Upper lobe of right lung (tissue), 1 donor: ENCODE results near the gene EXOC4. TPM values are rescaled to one million over a fixed set of nuclear protein-coding genes. Genes with fewer than 3 reads are reported as not detected.

Source experiments
- ATAC-seq: fragments of 200-7000 bp; cut with Tn5 transposase; one replicate; pipeline ENCODE4 v1.9.1; 2020; ENCODE audit warnings: mild to moderate bottlenecking, moderate library complexity
- DNase-seq: peaks from one replicate; pipeline ENCODE4 v3.0.0-alpha.2; 2020
- H3K27ac ChIP-seq: fragments of 200-600 bp; one replicate; pipeline ENCODE4 v1.8.0; 2022
- H3K27me3 ChIP-seq: fragments of 200-600 bp; one replicate; pipeline ENCODE4 v1.8.0; 2022; ENCODE audit warnings: mild to moderate bottlenecking
- H3K36me3 ChIP-seq: fragments of 200-600 bp; one replicate; pipeline ENCODE4 v1.8.0; 2022
- H3K4me1 ChIP-seq: fragments of 200-600 bp; one replicate; pipeline ENCODE4 v1.8.0; 2022
- H3K4me3 ChIP-seq: fragments of 200-600 bp; one replicate; pipeline ENCODE4 v1.8.0; 2022; ENCODE audit warnings: mild to moderate bottlenecking
- H3K9me3 ChIP-seq: fragments of 200-600 bp; one replicate; pipeline ENCODE4 v1.8.0; 2022
- intact Hi-C: fragments of 100-400 bp; cut with DNase I; formaldehyde crosslinking; loops from one replicate; pipeline ENCODE4 v1.11.0; 2022
- total RNA-seq: library from RNA; stranded (reverse); fragmentation: NEBNext Ultra II Directional; extraction: Animal tissue kit (Norgen Biotek cat#: 25700); gene quantifications from one replicate; pipeline ENCODE4 v1.2.1, GENCODE V29; 2021
- TF ChIP-seq, protein P1 (sequence below): fragments of 200-600 bp; IDR thresholded peaks from one replicate; pipeline ENCODE4 v1.8.0; 2022; ENCODE audit warnings: antibody characterized with exemption
- donor health status: DM: no; HTN: yes; CAD: no; lungs with severe emphysema.

EXOC4 gene
- total RNA-seq, 1 donor from 2014 or later, result 73.5 TPM

DNA sequence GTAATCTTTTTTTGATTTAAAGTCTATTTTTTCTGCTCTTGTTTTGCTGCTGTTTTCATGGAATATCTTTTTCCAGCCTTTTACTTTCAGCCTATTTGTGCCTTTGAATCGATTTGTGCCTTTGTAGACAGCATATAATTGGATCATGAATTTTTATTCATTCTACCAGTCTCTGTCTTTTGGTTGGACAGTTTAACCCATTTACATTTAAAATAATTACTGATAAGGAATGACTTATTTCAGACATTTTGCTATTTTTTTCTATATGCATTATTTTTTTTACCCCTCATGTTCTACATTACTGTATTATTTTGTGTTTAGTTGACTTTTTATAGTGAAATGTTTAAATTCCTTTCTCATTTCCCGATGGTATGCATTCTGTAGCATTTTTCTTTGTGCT, 99.6 kb downstream of the EXOC4 start:
- peaks cover 14% of the 10 kb centered on the region for H3K9me3 ChIP-seq
- H3K36me3 ChIP-seq, result peaks cover 5% of the 10 kb centered on the region
- H3K4me3 ChIP-seq, result no peak overlapping the region
- TF ChIP-seq, protein P1, sequence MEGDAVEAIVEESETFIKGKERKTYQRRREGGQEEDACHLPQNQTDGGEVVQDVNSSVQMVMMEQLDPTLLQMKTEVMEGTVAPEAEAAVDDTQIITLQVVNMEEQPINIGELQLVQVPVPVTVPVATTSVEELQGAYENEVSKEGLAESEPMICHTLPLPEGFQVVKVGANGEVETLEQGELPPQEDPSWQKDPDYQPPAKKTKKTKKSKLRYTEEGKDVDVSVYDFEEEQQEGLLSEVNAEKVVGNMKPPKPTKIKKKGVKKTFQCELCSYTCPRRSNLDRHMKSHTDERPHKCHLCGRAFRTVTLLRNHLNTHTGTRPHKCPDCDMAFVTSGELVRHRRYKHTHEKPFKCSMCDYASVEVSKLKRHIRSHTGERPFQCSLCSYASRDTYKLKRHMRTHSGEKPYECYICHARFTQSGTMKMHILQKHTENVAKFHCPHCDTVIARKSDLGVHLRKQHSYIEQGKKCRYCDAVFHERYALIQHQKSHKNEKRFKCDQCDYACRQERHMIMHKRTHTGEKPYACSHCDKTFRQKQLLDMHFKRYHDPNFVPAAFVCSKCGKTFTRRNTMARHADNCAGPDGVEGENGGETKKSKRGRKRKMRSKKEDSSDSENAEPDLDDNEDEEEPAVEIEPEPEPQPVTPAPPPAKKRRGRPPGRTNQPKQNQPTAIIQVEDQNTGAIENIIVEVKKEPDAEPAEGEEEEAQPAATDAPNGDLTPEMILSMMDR, result no peak
- ATAC-seq (no peak), DNase-seq (no peak)
- no peaks in the 10 kb centered on the region for H3K4me1 ChIP-seq
- intact Hi-C loops, result no loop called here
- H3K27ac ChIP-seq, result no peak overlapping the region
- H3K27me3 ChIP-seq, result no peaks in the 10 kb centered on the region

DNA sequence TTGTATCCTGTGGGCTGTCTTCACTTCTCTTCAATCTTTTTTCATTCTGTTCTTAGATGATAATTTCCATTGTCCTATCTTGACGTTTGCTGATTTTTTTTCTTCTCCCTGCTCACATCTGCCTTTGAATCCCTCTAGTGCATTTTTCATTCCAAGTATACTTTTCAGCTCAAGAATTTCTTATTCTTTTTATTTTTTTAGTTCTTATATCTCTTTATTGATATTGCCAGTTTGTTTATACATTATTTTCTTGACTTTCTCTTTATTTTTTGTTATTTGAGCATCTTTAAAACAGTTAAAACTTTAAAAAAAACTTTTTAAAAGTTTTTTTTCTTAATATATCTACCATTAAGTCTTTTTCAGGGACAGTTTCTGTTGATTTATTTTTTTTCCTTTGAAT, 100.9 kb downstream of the EXOC4 start:
- no peak for ATAC-seq
- Histone ChIP-seq H3K4me3 (no peak overlapping the region), H3K36me3 (peaks cover 5% of the 10 kb centered on the region), H3K27ac (no peak overlapping the region), H3K27me3 (no peaks in the 10 kb centered on the region), H3K4me1 (no peaks in the 10 kb centered on the region), H3K9me3 (peaks cover 14% of the 10 kb centered on the region)
- intact Hi-C loops, result no loop called here
- DNase-seq, result no peak
- TF ChIP-seq, protein P1, result no peak

DNA sequence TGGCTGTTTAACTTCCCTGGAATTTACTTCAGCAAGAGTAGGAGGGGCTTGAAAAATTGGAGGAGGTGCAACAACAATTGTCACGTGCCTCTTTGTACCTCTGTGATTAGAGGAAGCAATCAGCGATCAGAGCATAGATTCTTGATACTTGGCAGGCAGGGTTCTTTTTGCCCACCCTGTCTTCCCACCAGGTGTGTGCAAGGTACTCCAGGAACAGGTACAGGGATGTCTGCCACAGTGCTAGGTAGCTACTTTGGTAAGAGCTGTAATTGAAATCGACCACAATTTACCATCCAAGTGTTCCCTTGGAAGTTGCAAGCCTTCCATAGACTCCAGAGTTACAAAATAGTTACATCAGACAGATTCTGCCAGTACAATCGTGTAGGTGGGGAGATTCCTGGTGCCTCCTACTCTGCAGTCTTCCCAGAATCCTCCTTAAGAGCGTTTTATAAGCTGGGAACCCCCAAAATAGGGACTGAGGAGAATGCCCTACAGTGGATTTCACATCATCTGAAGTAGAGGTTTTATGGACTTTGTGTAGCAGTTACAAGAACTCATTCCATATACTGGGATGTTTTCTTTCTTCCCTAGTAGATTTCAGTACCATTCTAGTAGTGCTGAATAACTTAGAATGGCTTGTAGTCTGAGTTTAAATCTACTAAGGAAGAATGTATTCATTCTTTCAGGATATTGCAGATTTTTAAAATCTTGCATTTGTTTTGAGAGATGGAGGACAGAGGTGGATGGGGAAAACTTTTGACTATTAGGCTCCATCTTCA, 101.9 kb downstream of the EXOC4 start:
- Histone ChIP-seq H3K36me3 (peaks cover 5% of the 10 kb centered on the region), H3K27ac (no peak overlapping the region), H3K4me3 (no peak overlapping the region), H3K9me3 (peaks cover 14% of the 10 kb centered on the region), H3K4me1 (no peaks in the 10 kb centered on the region), H3K27me3 (no peaks in the 10 kb centered on the region)
- ATAC-seq (no peak), DNase-seq (no peak)
- intact Hi-C loops, result no loop called here
- TF ChIP-seq, protein P1, result no peak

DNA sequence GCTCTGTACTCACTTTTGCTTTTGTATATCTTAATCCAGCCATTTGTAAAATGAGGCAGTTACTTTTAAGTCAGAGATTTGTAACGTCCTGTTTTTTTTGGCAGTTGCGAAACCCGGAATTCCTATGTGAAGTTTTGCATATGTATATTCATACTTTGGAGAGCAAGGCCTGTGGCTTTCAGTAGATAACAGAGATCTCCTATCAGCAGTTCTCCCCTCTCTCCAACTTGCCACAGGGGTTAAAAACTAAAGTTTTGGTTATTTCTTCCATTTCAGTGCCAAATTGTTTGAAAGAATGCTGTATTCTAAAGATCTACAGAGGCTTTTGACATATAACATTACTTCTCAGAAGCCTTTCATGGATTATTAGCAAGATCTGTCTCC, 102.4 kb downstream of the EXOC4 start:
- TF ChIP-seq, protein P1, result no peak
- DNase-seq, result no peak
- peaks cover 5% of the 10 kb centered on the region for H3K36me3 ChIP-seq
- no peaks in the 10 kb centered on the region for H3K4me1 ChIP-seq
- no peak overlapping the region for H3K4me3 ChIP-seq
- H3K27me3 ChIP-seq, result no peaks in the 10 kb centered on the region
- H3K9me3 ChIP-seq, result peaks cover 14% of the 10 kb centered on the region
- intact Hi-C loops, result no loop called here
- no peak overlapping the region for H3K27ac ChIP-seq
- no peak for ATAC-seq

DNA sequence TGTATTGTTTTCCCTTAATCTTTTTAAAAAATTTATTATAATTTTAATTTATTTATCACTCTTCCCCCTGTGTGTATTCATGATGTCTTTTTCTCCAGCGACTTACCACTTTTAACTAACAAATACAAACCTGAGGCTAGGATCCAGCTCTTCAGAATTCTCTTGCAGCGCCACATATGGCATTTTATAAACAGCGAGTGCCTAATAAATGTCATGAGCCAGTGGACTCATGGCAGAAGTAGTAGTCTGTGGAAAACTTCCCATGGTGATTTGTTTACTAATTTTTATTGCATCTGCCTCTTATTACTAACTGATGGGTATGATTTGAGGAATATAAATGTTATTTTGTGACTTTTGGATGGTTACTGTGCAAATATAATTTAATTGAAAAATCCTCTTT, 102.9 kb downstream of the EXOC4 start:
- Histone ChIP-seq H3K27me3 (no peaks in the 10 kb centered on the region), H3K4me1 (no peaks in the 10 kb centered on the region), H3K4me3 (no peak overlapping the region), H3K36me3 (peaks cover 5% of the 10 kb centered on the region), H3K27ac (no peak overlapping the region), H3K9me3 (peaks cover 14% of the 10 kb centered on the region)
- TF ChIP-seq, protein P1, result no peak
- DNase-seq (no peak), ATAC-seq (no peak)
- intact Hi-C loops, result no loop called here
